GM23338 (cell line): Measurements from ENCODE around the gene MAPK9. TPM values are rescaled to one million over a fixed set of nuclear protein-coding genes. Genes with fewer than 3 reads are reported as not detected.

Experiments
- ATAC-seq: fragments of 200-7000 bp; cut with Tn5 transposase; 3 replicates; pipeline ENCODE4 v1.9.1; 2020
- DNase-seq: peaks from one replicate; pipeline ENCODE4 v3.0.0-alpha.2; 2015; ENCODE audit warnings: low spot score
- H2AFZ ChIP-seq: fragments of 200-600 bp; sonication (generic); 2 replicates; pipeline ENCODE4 v1.8.0; 2016; ENCODE audit warnings: antibody characterized with exemption, mild to moderate bottlenecking, moderate library complexity
- H3F3A ChIP-seq: fragments of 200-600 bp; sonication (generic); replicated peaks from 2 replicates; pipeline ENCODE4 v1.8.0; 2017; ENCODE audit warnings: antibody characterized with exemption, mixed run types, low read depth
- H3K27ac ChIP-seq: fragments of 200-600 bp; sonication (generic); 2 replicates; pipeline ENCODE4 v1.6.1; 2016; ENCODE audit warnings: low read depth
- H3K27me3 ChIP-seq: fragments of 200-600 bp; sonication (generic); 2 replicates; pipeline ENCODE4 v1.8.0; 2016; ENCODE audit warnings: mild to moderate bottlenecking, mixed run types, moderate library complexity; ENCODE audit not compliant: insufficient read depth
- H3K36me3 ChIP-seq: fragments of 200-600 bp; sonication (generic); 2 replicates; pipeline ENCODE4 v1.8.0; 2016; ENCODE audit warnings: mild to moderate bottlenecking; ENCODE audit not compliant: insufficient read depth
- H3K4me1 ChIP-seq: fragments of 200-600 bp; sonication (generic); 2 replicates; pipeline ENCODE4 v1.8.0; 2016; ENCODE audit warnings: mild to moderate bottlenecking, moderate library complexity; ENCODE audit not compliant: insufficient read depth
- H3K4me2 ChIP-seq: fragments of 200-600 bp; sonication (generic); 2 replicates; pipeline ENCODE4 v1.7.1; 2017; ENCODE audit warnings: mixed run types
- H3K4me3 ChIP-seq: fragments of 200-600 bp; sonication (generic); 2 replicates; pipeline ENCODE4 v1.6.1; 2016; ENCODE audit warnings: mixed run types
- H3K79me2 ChIP-seq: fragments of 200-600 bp; sonication (generic); replicated peaks from 2 replicates; pipeline ENCODE4 v1.8.0; 2017; ENCODE audit warnings: mild to moderate bottlenecking; ENCODE audit not compliant: insufficient read depth
- H3K9me2 ChIP-seq: fragments of 200-600 bp; sonication (generic); 2 replicates; pipeline ENCODE4 v1.8.0; 2017; ENCODE audit not compliant: insufficient read depth
- H4K20me1 ChIP-seq: fragments of 200-600 bp; sonication (generic); replicated peaks from 2 replicates; pipeline ENCODE4 v1.8.0; 2017; ENCODE audit warnings: mild to moderate bottlenecking; ENCODE audit not compliant: insufficient read depth
- H3K27ac Mint-ChIP-seq: 2 replicates; pipeline ENCODE4 v1.8.0; 2020; ENCODE audit warnings: inconsistent platforms, mild to moderate bottlenecking, moderate library complexity, mixed read lengths
- H3K27me3 Mint-ChIP-seq: 3 replicates; pipeline ENCODE4 v1.8.0; 2022; ENCODE audit warnings: low read depth, mild to moderate bottlenecking, moderate library complexity, mixed read lengths, inconsistent platforms; ENCODE audit not compliant: insufficient read depth, poor library complexity
- H3K36me3 Mint-ChIP-seq: 3 replicates; pipeline ENCODE4 v1.8.0; 2021; ENCODE audit warnings: low read depth, mild to moderate bottlenecking, inconsistent platforms, moderate library complexity, mixed read lengths
- H3K4me1 Mint-ChIP-seq: 3 replicates; pipeline ENCODE4 v1.8.0; 2020; ENCODE audit warnings: mild to moderate bottlenecking, inconsistent platforms, mixed read lengths
- H3K4me3 Mint-ChIP-seq: 3 replicates; pipeline ENCODE4 v1.8.0; 2021; ENCODE audit warnings: moderate library complexity, mild to moderate bottlenecking, inconsistent platforms, mixed read lengths
- H3K9me3 Mint-ChIP-seq: 3 replicates; pipeline ENCODE4 v1.8.0; 2020; ENCODE audit warnings: moderate library complexity, mild to moderate bottlenecking, inconsistent platforms, mixed read lengths
- CREB1 ChIP-seq: fragments of 250-450 bp; sonication (Bioruptor Pico); IDR thresholded peaks from 2 replicates; pipeline ENCODE4 v1.5.0; 2020; ENCODE audit warnings: low read depth, mild to moderate bottlenecking, moderate library complexity
- EZH2 ChIP-seq: fragments of 200-600 bp; sonication (generic); IDR thresholded peaks from one replicate; pipeline ENCODE4 v1.8.0; 2017; ENCODE audit warnings: antibody characterized with exemption, mild to moderate bottlenecking, low read depth; ENCODE audit not compliant: unreplicated experiment
- EZH2phosphoT487 ChIP-seq: fragments of 200-600 bp; sonication (generic); IDR thresholded peaks from one replicate; pipeline ENCODE4 v1.8.1; 2018; ENCODE audit warnings: antibody characterized with exemption; ENCODE audit not compliant: unreplicated experiment
- JUNB ChIP-seq: IDR thresholded peaks from one replicate; pipeline ENCODE4 v1.6.1; 2016; ENCODE audit warnings: antibody characterized with exemption; ENCODE audit not compliant: unreplicated experiment
- NANOG ChIP-seq: IDR thresholded peaks from 2 replicates; pipeline ENCODE4 v1.6.1; 2016; ENCODE audit warnings: antibody characterized with exemption, borderline replicate concordance
- POLR2AphosphoS5 ChIP-seq: IDR thresholded peaks from 2 replicates; pipeline ENCODE4 v1.6.1; 2016; ENCODE audit warnings: antibody characterized with exemption, low read depth
- STAT1 ChIP-seq: IDR thresholded peaks from one replicate; pipeline ENCODE4 v1.6.1; 2016; ENCODE audit warnings: antibody characterized with exemption; ENCODE audit not compliant: unreplicated experiment
- ZNF114 ChIP-seq: fragments of 250-450 bp; sonication (Bioruptor Pico); IDR thresholded peaks from 2 replicates; pipeline ENCODE4 v1.5.0; 2020; ENCODE audit warnings: mild to moderate bottlenecking, moderate library complexity
- ZNF331 ChIP-seq: fragments of 250-450 bp; sonication (Bioruptor Pico); IDR thresholded peaks from 2 replicates; pipeline ENCODE4 v1.5.0; 2020; ENCODE audit warnings: low read depth, mild to moderate bottlenecking, moderate library complexity
- polyA plus RNA-seq: library from polyadenylated mRNA; unstranded; fragments of >200 nt; fragmentation: Nextera tagmentation; extraction: Ambion mirVana; gene quantifications from 2 replicates; pipeline ENCODE4 v1.2.1, GENCODE V29; 2016
- total RNA-seq: library from RNA; depleted of rRNA; stranded (reverse); fragments of >200 nt; shearing (Covaris generic); gene quantifications from 2 replicates; pipeline ENCODE4 v1.2.3, GENCODE V29; 2014
- TF ChIP-seq, protein P1 (sequence below), 2 experiments: fragments of 200-600 bp in 1 of 2; sonication (generic) in 1 of 2; conservative IDR thresholded peaks; 2 replicates each; pipeline versions ENCODE4 v1.5.1 to v1.6.1; 2016 to 2017; ENCODE audit warnings: antibody characterized with exemption in 2 of 2, low read depth in 2 of 2, mild to moderate bottlenecking in 2 of 2, moderate library complexity in 1 of 2
- TF ChIP-seq, protein P2 (sequence below): IDR thresholded peaks from 2 replicates; pipeline ENCODE4 v1.6.1; 2016; ENCODE audit warnings: antibody characterized with exemption
- TF ChIP-seq, protein P3 (sequence below): fragments of 250-450 bp; sonication (Bioruptor Pico); IDR thresholded peaks from 2 replicates; pipeline ENCODE4 v1.5.0; 2020; ENCODE audit warnings: mild to moderate bottlenecking, moderate library complexity

MAPK9 gene
- total and polyA plus RNA-seq, 2 experiments from 2014 or later: 16.8 to 37.0 TPM

DNA sequence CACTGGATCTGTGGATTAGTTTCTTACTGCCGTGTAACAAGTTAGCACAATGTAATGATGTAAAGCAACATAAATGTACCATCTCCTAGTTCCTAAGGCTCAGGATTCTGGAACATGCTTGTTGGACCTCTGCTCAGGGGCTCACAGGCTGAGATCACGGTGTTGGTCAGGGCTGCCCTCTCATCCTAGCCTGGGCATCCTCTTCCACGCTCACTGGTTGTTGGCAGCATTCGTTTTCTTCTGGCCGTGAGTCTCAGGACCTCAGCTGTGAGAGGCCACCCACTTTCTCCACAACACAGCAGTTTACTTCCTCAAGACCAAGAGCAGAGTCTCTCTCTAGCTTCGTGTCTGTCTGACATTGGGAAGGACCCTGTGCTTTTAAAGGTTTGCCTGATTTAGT lies 100.2 kb downstream of the MAPK9 start:
- Mint-ChIP-seq H3K36me3 (no peaks in the 10 kb centered on the region), H3K4me1 (no peaks in the 10 kb centered on the region), H3K27ac (no peak overlapping the region), H3K27me3 (no peaks in the 10 kb centered on the region), H3K4me3 (no peak overlapping the region), H3K9me3 (peaks cover 18% of the 10 kb centered on the region; the same call in 2 of the 3 replicates)
- Histone ChIP-seq H3F3A (no peaks in the 10 kb centered on the region), H2AFZ (no peak overlapping the region), H3K36me3 (no peaks in the 10 kb centered on the region), H3K4me3 (no peak overlapping the region), H3K4me2 (no peak overlapping the region), H3K4me1 (no peaks in the 10 kb centered on the region), H3K27me3 (no peaks in the 10 kb centered on the region), H3K9me2 (no peaks in the 10 kb centered on the region), H4K20me1 (no peaks in the 10 kb centered on the region), H3K79me2 (no peaks in the 10 kb centered on the region), H3K27ac (no peak overlapping the region)
- no peak for ATAC-seq
- DNase-seq: no peak
- TF ChIP-seq JUNB: no peak
- no peak for TF ChIP-seq NANOG
- TF ChIP-seq, protein P1, sequence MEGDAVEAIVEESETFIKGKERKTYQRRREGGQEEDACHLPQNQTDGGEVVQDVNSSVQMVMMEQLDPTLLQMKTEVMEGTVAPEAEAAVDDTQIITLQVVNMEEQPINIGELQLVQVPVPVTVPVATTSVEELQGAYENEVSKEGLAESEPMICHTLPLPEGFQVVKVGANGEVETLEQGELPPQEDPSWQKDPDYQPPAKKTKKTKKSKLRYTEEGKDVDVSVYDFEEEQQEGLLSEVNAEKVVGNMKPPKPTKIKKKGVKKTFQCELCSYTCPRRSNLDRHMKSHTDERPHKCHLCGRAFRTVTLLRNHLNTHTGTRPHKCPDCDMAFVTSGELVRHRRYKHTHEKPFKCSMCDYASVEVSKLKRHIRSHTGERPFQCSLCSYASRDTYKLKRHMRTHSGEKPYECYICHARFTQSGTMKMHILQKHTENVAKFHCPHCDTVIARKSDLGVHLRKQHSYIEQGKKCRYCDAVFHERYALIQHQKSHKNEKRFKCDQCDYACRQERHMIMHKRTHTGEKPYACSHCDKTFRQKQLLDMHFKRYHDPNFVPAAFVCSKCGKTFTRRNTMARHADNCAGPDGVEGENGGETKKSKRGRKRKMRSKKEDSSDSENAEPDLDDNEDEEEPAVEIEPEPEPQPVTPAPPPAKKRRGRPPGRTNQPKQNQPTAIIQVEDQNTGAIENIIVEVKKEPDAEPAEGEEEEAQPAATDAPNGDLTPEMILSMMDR (conservative IDR thresholded peaks at IDR 0.05; ENCODE audit: low read depth in 2 of 2): no peak
- TF ChIP-seq POLR2AphosphoS5: no peak
- TF ChIP-seq, protein P2, sequence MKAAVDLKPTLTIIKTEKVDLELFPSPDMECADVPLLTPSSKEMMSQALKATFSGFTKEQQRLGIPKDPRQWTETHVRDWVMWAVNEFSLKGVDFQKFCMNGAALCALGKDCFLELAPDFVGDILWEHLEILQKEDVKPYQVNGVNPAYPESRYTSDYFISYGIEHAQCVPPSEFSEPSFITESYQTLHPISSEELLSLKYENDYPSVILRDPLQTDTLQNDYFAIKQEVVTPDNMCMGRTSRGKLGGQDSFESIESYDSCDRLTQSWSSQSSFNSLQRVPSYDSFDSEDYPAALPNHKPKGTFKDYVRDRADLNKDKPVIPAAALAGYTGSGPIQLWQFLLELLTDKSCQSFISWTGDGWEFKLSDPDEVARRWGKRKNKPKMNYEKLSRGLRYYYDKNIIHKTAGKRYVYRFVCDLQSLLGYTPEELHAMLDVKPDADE: no peak
- TF ChIP-seq EZH2: no peak
- TF ChIP-seq STAT1: no peak

DNA sequence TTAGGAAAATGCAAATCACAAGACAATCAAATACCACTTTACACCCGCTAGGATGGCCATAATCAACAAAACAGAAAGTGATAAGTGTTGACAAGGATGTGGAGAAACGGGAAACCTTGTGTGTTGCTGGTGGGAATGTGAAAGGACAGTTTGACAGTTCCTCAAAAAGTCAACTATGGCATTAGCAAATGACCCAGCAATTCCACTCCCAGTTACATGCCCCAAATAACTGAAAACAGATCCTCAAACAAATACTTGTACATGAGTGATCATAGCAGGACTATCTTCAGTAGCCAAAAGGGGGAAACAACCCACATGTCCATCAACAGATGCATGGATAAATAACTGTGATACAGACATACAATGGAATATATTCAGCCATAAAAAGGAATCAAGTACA lies 104.1 kb downstream of the MAPK9 start:
- no peaks in the 10 kb centered on the region for H3K9me2 ChIP-seq
- no peaks in the 10 kb centered on the region for H3K79me2 ChIP-seq
- no peak for ATAC-seq
- no peak overlapping the region for H3K27ac Mint-ChIP-seq
- H3K36me3 ChIP-seq: 0 out of 2 replicates have a peak, but pooled peaks cover 4% of the 10 kb centered on the region
- no peak overlapping the region for H3K4me2 ChIP-seq
- H4K20me1 ChIP-seq: no peaks in the 10 kb centered on the region
- H3K27me3 Mint-ChIP-seq: no peaks in the 10 kb centered on the region
- H2AFZ ChIP-seq: no peak overlapping the region
- peaks cover 5% of the 10 kb centered on the region; the same call in 1 of the 3 replicates for H3K36me3 Mint-ChIP-seq
- H3K4me3 ChIP-seq: no peak overlapping the region
- H3K4me3 Mint-ChIP-seq: no peak overlapping the region
- H3K4me1 ChIP-seq: no peaks in the 10 kb centered on the region
- H3K27me3 ChIP-seq: no peaks in the 10 kb centered on the region
- no peaks in the 10 kb centered on the region for H3F3A ChIP-seq
- H3K4me1 Mint-ChIP-seq: no peaks in the 10 kb centered on the region
- no peak for DNase-seq
- H3K27ac ChIP-seq: no peak overlapping the region
- peaks cover 32% of the 10 kb centered on the region for H3K9me3 Mint-ChIP-seq
- no peak for TF ChIP-seq ZNF331 (CRISPR knock-in tag)
- TF ChIP-seq STAT1: no peak
- no peak for TF ChIP-seq CREB1 (CRISPR knock-in tag)
- TF ChIP-seq, protein P3, sequence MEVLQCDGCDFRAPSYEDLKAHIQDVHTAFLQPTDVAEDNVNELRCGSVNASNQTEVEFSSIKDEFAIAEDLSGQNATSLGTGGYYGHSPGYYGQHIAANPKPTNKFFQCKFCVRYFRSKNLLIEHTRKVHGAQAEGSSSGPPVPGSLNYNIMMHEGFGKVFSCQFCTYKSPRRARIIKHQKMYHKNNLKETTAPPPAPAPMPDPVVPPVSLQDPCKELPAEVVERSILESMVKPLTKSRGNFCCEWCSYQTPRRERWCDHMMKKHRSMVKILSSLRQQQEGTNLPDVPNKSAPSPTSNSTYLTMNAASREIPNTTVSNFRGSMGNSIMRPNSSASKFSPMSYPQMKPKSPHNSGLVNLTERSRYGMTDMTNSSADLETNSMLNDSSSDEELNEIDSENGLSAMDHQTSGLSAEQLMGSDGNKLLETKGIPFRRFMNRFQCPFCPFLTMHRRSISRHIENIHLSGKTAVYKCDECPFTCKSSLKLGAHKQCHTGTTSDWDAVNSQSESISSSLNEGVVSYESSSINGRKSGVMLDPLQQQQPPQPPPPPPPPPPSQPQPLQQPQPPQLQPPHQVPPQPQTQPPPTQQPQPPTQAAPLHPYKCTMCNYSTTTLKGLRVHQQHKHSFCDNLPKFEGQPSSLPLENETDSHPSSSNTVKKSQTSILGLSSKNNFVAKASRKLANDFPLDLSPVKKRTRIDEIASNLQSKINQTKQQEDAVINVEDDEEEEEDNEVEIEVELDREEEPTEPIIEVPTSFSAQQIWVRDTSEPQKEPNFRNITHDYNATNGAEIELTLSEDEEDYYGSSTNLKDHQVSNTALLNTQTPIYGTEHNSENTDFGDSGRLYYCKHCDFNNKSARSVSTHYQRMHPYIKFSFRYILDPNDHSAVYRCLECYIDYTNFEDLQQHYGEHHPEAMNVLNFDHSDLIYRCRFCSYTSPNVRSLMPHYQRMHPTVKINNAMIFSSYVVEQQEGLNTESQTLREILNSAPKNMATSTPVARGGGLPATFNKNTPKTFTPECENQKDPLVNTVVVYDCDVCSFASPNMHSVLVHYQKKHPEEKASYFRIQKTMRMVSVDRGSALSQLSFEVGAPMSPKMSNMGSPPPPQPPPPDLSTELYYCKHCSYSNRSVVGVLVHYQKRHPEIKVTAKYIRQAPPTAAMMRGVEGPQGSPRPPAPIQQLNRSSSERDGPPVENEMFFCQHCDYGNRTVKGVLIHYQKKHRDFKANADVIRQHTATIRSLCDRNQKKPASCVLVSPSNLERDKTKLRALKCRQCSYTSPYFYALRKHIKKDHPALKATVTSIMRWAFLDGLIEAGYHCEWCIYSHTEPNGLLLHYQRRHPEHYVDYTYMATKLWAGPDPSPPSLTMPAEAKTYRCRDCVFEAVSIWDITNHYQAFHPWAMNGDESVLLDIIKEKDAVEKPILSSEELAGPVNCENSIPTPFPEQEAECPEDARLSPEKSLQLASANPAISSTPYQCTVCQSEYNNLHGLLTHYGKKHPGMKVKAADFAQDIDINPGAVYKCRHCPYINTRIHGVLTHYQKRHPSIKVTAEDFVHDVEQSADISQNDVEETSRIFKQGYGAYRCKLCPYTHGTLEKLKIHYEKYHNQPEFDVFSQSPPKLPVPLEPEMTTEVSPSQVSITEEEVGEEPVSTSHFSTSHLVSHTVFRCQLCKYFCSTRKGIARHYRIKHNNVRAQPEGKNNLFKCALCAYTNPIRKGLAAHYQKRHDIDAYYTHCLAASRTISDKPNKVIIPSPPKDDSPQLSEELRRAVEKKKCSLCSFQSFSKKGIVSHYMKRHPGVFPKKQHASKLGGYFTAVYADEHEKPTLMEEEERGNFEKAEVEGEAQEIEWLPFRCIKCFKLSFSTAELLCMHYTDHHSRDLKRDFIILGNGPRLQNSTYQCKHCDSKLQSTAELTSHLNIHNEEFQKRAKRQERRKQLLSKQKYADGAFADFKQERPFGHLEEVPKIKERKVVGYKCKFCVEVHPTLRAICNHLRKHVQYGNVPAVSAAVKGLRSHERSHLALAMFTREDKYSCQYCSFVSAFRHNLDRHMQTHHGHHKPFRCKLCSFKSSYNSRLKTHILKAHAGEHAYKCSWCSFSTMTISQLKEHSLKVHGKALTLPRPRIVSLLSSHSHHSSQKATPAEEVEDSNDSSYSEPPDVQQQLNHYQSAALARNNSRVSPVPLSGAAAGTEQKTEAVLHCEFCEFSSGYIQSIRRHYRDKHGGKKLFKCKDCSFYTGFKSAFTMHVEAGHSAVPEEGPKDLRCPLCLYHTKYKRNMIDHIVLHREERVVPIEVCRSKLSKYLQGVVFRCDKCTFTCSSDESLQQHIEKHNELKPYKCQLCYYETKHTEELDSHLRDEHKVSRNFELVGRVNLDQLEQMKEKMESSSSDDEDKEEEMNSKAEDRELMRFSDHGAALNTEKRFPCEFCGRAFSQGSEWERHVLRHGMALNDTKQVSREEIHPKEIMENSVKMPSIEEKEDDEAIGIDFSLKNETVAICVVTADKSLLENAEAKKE: no peak
- no peak for TF ChIP-seq NANOG
- no peak for TF ChIP-seq EZH2phosphoT487
- TF ChIP-seq POLR2AphosphoS5: no peak
- TF ChIP-seq EZH2: no peak
- no peak for TF ChIP-seq ZNF114 (CRISPR knock-in tag)
- TF ChIP-seq, protein P2: no peak
